Measurements from ENCODE around the gene GSK3B. TPM values are rescaled to one million over a fixed set of nuclear protein-coding genes. Genes with fewer than 3 reads are reported as not detected.
"Not testable (repeated sequence)": the region's sequence is repeated elsewhere in the genome, so short reads cannot be mapped to it uniquely, and the experiment has no call there.

Gene GSK3B
- total and polyA plus RNA-seq, 3 donors from 2014 or later = 64.9 to 73.1 (median 65.1) TPM

- H3K9me3 ChIP-seq = no peaks in the 10 kb centered on the region
- no peak overlapping the region for H3K4me3 ChIP-seq
- H3K27ac ChIP-seq = no peak overlapping the region
- H3K27me3 ChIP-seq = no peaks in the 10 kb centered on the region
- H3K36me3 ChIP-seq (ENCODE audit: low read depth, missing control alignments) = no peaks in the 10 kb centered on the region
- intact Hi-C loops (cut with DNase I; ENCODE audit: low total_unique reads) = no loop called here
- H3K4me1 ChIP-seq = peaks cover 3% of the 10 kb centered on the region
- DNase-seq = no peak
- WGBS, 2 donors = 64 to 72% methylated on average over 3 of the region's 3 CpGs
- TF ChIP-seq, protein P1, sequence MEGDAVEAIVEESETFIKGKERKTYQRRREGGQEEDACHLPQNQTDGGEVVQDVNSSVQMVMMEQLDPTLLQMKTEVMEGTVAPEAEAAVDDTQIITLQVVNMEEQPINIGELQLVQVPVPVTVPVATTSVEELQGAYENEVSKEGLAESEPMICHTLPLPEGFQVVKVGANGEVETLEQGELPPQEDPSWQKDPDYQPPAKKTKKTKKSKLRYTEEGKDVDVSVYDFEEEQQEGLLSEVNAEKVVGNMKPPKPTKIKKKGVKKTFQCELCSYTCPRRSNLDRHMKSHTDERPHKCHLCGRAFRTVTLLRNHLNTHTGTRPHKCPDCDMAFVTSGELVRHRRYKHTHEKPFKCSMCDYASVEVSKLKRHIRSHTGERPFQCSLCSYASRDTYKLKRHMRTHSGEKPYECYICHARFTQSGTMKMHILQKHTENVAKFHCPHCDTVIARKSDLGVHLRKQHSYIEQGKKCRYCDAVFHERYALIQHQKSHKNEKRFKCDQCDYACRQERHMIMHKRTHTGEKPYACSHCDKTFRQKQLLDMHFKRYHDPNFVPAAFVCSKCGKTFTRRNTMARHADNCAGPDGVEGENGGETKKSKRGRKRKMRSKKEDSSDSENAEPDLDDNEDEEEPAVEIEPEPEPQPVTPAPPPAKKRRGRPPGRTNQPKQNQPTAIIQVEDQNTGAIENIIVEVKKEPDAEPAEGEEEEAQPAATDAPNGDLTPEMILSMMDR (IDR thresholded peaks at IDR 0.05) = no peak
- TF ChIP-seq POLR2A (IDR thresholded peaks at IDR 0.05) = no peak
These were observed 35.0 kb downstream of the GSK3B start for GRCh38 chr3:120059081-120059864.

GRCh38 chr3:120057626-120058025 lies 36.6 kb downstream of the GSK3B start:
- H3K27ac ChIP-seq = no peak overlapping the region
- no peak for TF ChIP-seq POLR2A (IDR thresholded peaks at IDR 0.05)
- TF ChIP-seq, protein P1 (IDR thresholded peaks at IDR 0.05) = no peak
- no peak for DNase-seq
- no peaks in the 10 kb centered on the region for H3K9me3 ChIP-seq
- no peak overlapping the region for H3K4me3 ChIP-seq
- peaks cover 3% of the 10 kb centered on the region for H3K4me1 ChIP-seq
- no peaks in the 10 kb centered on the region for H3K36me3 ChIP-seq (ENCODE audit: low read depth, missing control alignments)
- H3K27me3 ChIP-seq = no peaks in the 10 kb centered on the region
- intact Hi-C loops (cut with DNase I; ENCODE audit: low total_unique reads) = no loop called here
- WGBS, 2 donors = 76 to 89% methylated on average over 1 of the region's 1 CpG

GRCh38 chr3:120057029-120057428 lies 37.2 kb downstream of the GSK3B start:
- Histone ChIP-seq H3K4me3 (no peak overlapping the region), H3K36me3 (ENCODE audit: low read depth, missing control alignments) (no peaks in the 10 kb centered on the region), H3K27ac (no peak overlapping the region), H3K9me3 (no peaks in the 10 kb centered on the region), H3K27me3 (no peaks in the 10 kb centered on the region), H3K4me1 (peaks cover 3% of the 10 kb centered on the region)
- no peak for DNase-seq
- intact Hi-C loops (cut with DNase I; ENCODE audit: low total_unique reads) = no loop called here
- TF ChIP-seq, protein P1 (IDR thresholded peaks at IDR 0.05) = no peak
- no peak for TF ChIP-seq POLR2A (IDR thresholded peaks at IDR 0.05)
- WGBS, 2 donors = 93 to 96% methylated on average over 7 of the region's 7 CpGs

- intact Hi-C loops (cut with DNase I; ENCODE audit: low total_unique reads); H3K27me3 ChIP-seq; H3K4me3 ChIP-seq; H3K36me3 ChIP-seq (ENCODE audit: low read depth, missing control alignments); DNase-seq; H3K27ac ChIP-seq; H3K9me3 ChIP-seq; H3K4me1 ChIP-seq: not testable (repeated sequence)
- 87% methylated on average over 7 of the region's 7 CpGs for WGBS, 2 donors
These were observed 40.6 kb downstream of the GSK3B start for GRCh38 chr3:120053647-120054046.

- intact Hi-C loops (cut with DNase I; ENCODE audit: low total_unique reads) = no loop called here
- H3K36me3 ChIP-seq (ENCODE audit: low read depth, missing control alignments) = no peaks in the 10 kb centered on the region
- H3K9me3 ChIP-seq = no peaks in the 10 kb centered on the region
- no peaks in the 10 kb centered on the region for H3K27me3 ChIP-seq
- no peak overlapping the region for H3K27ac ChIP-seq
- 85 to 88% methylated on average over 3 of the region's 3 CpGs for WGBS, 2 donors
- H3K4me3 ChIP-seq = no peak overlapping the region
- no peak for TF ChIP-seq POLR2A (IDR thresholded peaks at IDR 0.05)
- TF ChIP-seq, protein P1 (IDR thresholded peaks at IDR 0.05) = no peak
- DNase-seq = no peak
- H3K4me1 ChIP-seq = no peaks in the 10 kb centered on the region
These were observed 41.6 kb downstream of the GSK3B start for GRCh38 chr3:120052677-120053076.
